ENCODE data around the gene CRLF1. TPM values are rescaled to one million over a fixed set of nuclear protein-coding genes. Genes with fewer than 3 reads are reported as not detected.
A peak's percentile ranks its signal among the peaks of the same experiment; 100 is the strongest.

CRLF1 gene
- total and polyA plus RNA-seq, 10 of the 15 experiments (the other 5 are each of a cell fraction or from before 2014, with no cell fraction given), result 0.10 to 1.2 (median 0.49) TPM; not detected in 4

- TF ChIP-seq PRDM15 (CRISPR knock-in tag; IDR thresholded peaks at IDR 0.05) (no peak), PAX8 (IDR thresholded peaks at IDR 0.05) (no peak), IKZF1 (conservative IDR thresholded peaks at IDR 0.05) (peak; percentile 57), STAT1 (conservative IDR thresholded peaks at IDR 0.05) (no peak), FOXK2 (IDR thresholded peaks at IDR 0.05) (no peak), SMAD1 (IDR thresholded peaks at IDR 0.05; ENCODE audit: low read depth, partially characterized antibody) (no peak), ATF7 (IDR thresholded peaks at IDR 0.05; ENCODE audit: low read depth) (no peak), EZH2 (IDR thresholded peaks at IDR 0.05; ENCODE audit: borderline replicate concordance, control insufficient read depth, low read depth, low read length) (no peak), RFX5 (IDR thresholded peaks at IDR 0.05; ENCODE audit: low read depth, low read length) (no peak), RAD51 (IDR thresholded peaks at IDR 0.05) (no peak), ZNF24 (IDR thresholded peaks at IDR 0.05) (no peak), ESRRA (IDR thresholded peaks at IDR 0.05; ENCODE audit: low read length) (no peak), POLR2AphosphoS2 (IDR thresholded peaks at IDR 0.05; ENCODE audit: low read depth, low read length) (no peak), CTCF (IDR thresholded peaks at IDR 0.05 in 2 of 3, conservative IDR thresholded peaks at IDR 0.05 in 1 of 3; ENCODE audit: control insufficient read depth in 2 of 3, extremely low read depth in 1 of 3, insufficient read depth in 1 of 3, low read depth in 3 of 3, low read length in 3 of 3) (peak; percentile 66 to 88 (median 81)), E2F8 (IDR thresholded peaks at IDR 0.05; ENCODE audit: low read depth, partially characterized antibody) (no peak), MYB (IDR thresholded peaks at IDR 0.05; ENCODE audit: borderline replicate concordance, low read depth, low read length) (no peak), POU2F2 (IDR thresholded peaks at IDR 0.05; ENCODE audit: borderline replicate concordance, low read depth, low read length) (no peak), CREM (IDR thresholded peaks at IDR 0.05; ENCODE audit: low read depth) (no peak), ZBED1 (IDR thresholded peaks at IDR 0.05; ENCODE audit: borderline replicate concordance) (no peak), DPF2 (IDR thresholded peaks at IDR 0.05) (peak; percentile 64; the same call in 1 of the 2 replicates), TARDBP (IDR thresholded peaks at IDR 0.05; ENCODE audit: borderline replicate concordance) (no peak), ETV6 (conservative IDR thresholded peaks at IDR 0.05 in 1 of 2, IDR thresholded peaks at IDR 0.05 in 1 of 2; ENCODE audit: borderline replicate concordance in 1 of 2, low read depth in 1 of 2) (no peak), BMI1 (IDR thresholded peaks at IDR 0.05; ENCODE audit: borderline replicate concordance) (no peak)
Measured at GRCh38 chr19:18594096-18594823, 12.3 kb downstream of the CRLF1 start (continued).
